Stimulated activated effector memory CD8-positive, alpha-beta T cell treated with anti-CD3 and anti-CD28 coated beads, Interleukin-12 subunit alpha, Interleukin-12 subunit beta, amount 100 ng/mL, for 72 hours (primary cell): ENCODE measurements around the gene NBEAL2.
"Not testable (repeated sequence)": the region's sequence is repeated elsewhere in the genome, so short reads cannot be mapped to it uniquely, and the experiment has no call there.

ENCODE experiments used
- ATAC-seq: fragments of 150-1000 bp; cut with Tn5 transposase; 2 replicates; pipeline ENCODE4 v1.10.0; 2021
- DNase-seq, 2 donors: peaks; one replicate each; pipeline ENCODE4 v3.0.0; 2021 to 2022; ENCODE audit warnings: low spot score in 2 of 2
- H3K27ac Mint-ChIP-seq: one replicate; pipeline ENCODE4 v1.8.0; 2022; ENCODE audit warnings: mild to moderate bottlenecking, mixed read lengths
- H3K36me3 Mint-ChIP-seq: one replicate; pipeline ENCODE4 v1.8.0; 2022; ENCODE audit warnings: mild to moderate bottlenecking, mixed read lengths
- H3K4me1 Mint-ChIP-seq: one replicate; pipeline ENCODE4 v1.8.0; 2022; ENCODE audit warnings: mixed read lengths
- H3K4me3 Mint-ChIP-seq: one replicate; pipeline ENCODE4 v1.8.0; 2022; ENCODE audit warnings: mild to moderate bottlenecking, mixed read lengths
- H3K9me3 Mint-ChIP-seq: one replicate; pipeline ENCODE4 v1.8.0; 2022; ENCODE audit warnings: mixed read lengths

The NBEAL2 gene

GRCh38 chr3:46953234-46954010 is 26.0 kb upstream of the NBEAL2 start:
- Mint-ChIP-seq H3K4me3 (peak overlapping the region; percentile 58), H3K9me3 (no peaks in the 10 kb centered on the region), H3K36me3 (peaks cover 24% of the 10 kb centered on the region), H3K27ac (peak overlapping the region; percentile 96), H3K4me1 (peaks cover 86% of the 10 kb centered on the region)
- no peak for DNase-seq
- peak; percentile 59 for ATAC-seq

DNA sequence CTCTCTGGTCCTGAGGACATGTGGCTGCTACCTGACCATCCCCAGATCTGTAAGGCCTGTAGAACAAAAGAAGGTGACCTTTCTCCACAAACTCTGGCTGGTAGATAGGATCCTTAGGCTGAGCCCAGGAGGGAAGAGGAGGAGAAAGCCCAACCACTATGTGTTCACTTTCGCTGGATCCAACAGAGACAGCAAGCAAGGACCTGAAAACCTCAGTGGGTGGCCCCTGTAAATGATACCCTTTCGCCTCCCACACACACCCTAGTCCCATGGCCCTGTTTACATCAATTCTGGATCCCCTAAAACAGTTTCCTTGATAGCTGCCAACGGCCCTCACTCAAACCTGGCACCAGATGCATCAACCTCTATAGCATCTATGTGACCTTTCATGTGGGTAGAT is 25.3 kb upstream of the NBEAL2 start:
- H3K9me3 Mint-ChIP-seq, result no peaks in the 10 kb centered on the region
- peak overlapping the region; percentile 96 for H3K27ac Mint-ChIP-seq
- peaks cover 86% of the 10 kb centered on the region for H3K4me1 Mint-ChIP-seq
- peak overlapping the region; percentile 58 for H3K4me3 Mint-ChIP-seq
- DNase-seq (no peak), ATAC-seq (no peak)
- peaks cover 25% of the 10 kb centered on the region for H3K36me3 Mint-ChIP-seq

GRCh38 chr3:46955157-46955556 is 24.3 kb upstream of the NBEAL2 start:
- Mint-ChIP-seq H3K36me3 (peaks cover 28% of the 10 kb centered on the region), H3K4me3 (peak overlapping the region; percentile 58), H3K27ac (peak overlapping the region; percentile 96), H3K4me1 (peaks cover 86% of the 10 kb centered on the region), H3K9me3 (no peaks in the 10 kb centered on the region)
- ATAC-seq, result no peak
- DNase-seq, result no peak

GRCh38 chr3:46955801-46956259 is 23.6 kb upstream of the NBEAL2 start:
- Mint-ChIP-seq H3K4me3 (peak overlapping the region; percentile 58), H3K27ac (peak overlapping the region; percentile 96), H3K4me1 (peaks cover 86% of the 10 kb centered on the region), H3K36me3 (peaks cover 25% of the 10 kb centered on the region), H3K9me3 (no peaks in the 10 kb centered on the region)
- ATAC-seq, result peak; percentile 25
- peak in 1 of 2 donors; percentile 59 for DNase-seq

DNA sequence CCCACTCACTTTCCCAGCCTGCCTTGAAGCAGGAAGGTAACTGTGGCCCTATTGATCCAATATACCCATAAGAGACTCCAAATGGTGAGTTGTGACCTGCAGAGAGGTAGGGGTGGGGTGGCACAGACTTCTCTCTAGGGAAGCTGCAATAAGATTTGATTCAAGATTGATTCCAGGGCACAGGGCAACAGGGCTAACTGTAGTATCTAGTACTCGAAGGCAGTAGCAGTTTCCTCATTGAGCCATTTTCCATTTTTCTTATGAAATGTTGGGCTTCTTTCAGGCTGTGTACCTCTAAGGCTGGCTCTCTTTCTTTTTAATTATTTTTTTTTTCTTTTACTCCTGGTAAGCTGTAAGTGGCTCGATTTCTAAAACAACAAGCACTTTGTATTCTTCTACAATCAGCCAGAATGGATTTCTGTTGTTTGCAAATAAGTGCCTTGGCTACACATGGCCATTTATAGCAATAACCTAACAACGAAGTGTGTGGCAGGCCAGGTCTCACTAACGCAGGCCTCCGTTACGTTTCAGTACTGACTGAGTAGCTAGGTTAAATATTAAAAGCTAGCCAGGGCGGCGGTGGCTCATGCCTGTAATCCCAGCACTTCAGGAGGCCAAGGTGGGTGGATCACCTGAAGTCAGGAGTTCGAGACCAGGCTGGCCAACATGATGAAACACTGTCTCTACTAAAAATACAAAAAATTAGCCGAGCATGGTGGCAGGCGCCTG is 22.2 kb upstream of the NBEAL2 start:
- H3K4me3 Mint-ChIP-seq, result peak overlapping the region; percentile 58
- H3K27ac Mint-ChIP-seq, result peak overlapping the region; percentile 96
- no peak for DNase-seq
- H3K4me1 Mint-ChIP-seq, result peaks cover 90% of the 10 kb centered on the region
- peaks cover 22% of the 10 kb centered on the region for H3K36me3 Mint-ChIP-seq
- ATAC-seq, result no peak
- H3K9me3 Mint-ChIP-seq, result no peaks in the 10 kb centered on the region

GRCh38 chr3:46958467-46959160 is 20.9 kb upstream of the NBEAL2 start:
- peak overlapping the region; percentile 96 for H3K27ac Mint-ChIP-seq
- no peaks in the 10 kb centered on the region for H3K9me3 Mint-ChIP-seq
- H3K4me1 Mint-ChIP-seq, result peaks cover 90% of the 10 kb centered on the region
- ATAC-seq, result no peak
- H3K4me3 Mint-ChIP-seq, result peak overlapping the region; percentile 65
- peaks cover 31% of the 10 kb centered on the region for H3K36me3 Mint-ChIP-seq
- DNase-seq, result no peak

DNA sequence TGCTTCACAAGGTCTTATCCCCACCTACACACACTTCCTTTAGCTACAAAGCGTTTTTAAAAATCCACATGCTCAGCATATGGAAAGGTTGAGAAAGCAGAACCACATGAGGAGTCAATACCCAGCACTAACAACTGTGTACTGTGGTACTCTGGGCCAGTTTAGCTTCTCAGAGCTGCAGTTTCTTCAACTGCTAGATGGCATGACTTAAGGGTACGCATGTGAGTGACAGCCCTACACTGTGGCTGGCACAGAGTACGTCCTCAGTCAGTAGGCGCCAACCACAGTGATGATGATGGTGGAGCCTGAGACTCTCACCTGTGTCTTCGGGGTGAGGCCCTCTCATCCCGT is 20.3 kb upstream of the NBEAL2 start:
- H3K9me3 Mint-ChIP-seq, result no peaks in the 10 kb centered on the region
- H3K36me3 Mint-ChIP-seq, result peaks cover 28% of the 10 kb centered on the region
- DNase-seq (peak in 1 of 2 donors; percentile 72), ATAC-seq (peak; percentile 95)
- H3K27ac Mint-ChIP-seq, result peak overlapping the region; percentile 96
- H3K4me3 Mint-ChIP-seq, result peak overlapping the region; percentile 65
- H3K4me1 Mint-ChIP-seq, result peaks cover 85% of the 10 kb centered on the region

GRCh38 chr3:46960081-46960701 is 19.3 kb upstream of the NBEAL2 start:
- ATAC-seq (peak; percentile 31), DNase-seq (no peak)
- peaks cover 30% of the 10 kb centered on the region for H3K36me3 Mint-ChIP-seq
- peak overlapping the region; percentile 65 for H3K4me3 Mint-ChIP-seq
- H3K4me1 Mint-ChIP-seq, result peaks cover 78% of the 10 kb centered on the region
- no peaks in the 10 kb centered on the region for H3K9me3 Mint-ChIP-seq
- H3K27ac Mint-ChIP-seq, result peak overlapping the region; percentile 96

DNA sequence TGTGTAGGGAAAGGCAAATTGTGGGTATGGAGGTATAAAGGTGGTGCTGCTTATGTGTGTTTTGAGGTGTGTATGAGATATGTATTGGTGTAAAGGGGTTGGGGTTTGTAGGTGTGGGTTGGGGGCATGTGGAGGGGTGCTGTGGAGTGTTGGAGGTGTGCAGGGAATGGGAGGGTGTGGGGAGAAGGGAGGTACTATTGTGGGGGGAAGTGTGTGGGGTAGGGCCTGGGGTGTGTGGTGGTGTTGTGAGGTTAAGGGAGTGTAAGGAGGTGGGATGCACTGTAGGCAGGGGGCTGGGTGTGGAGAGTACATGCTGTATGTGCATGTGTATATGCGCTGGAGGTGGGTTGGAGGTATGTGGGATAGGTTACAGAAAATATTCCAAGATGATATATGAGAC is 18.6 kb upstream of the NBEAL2 start:
- H3K4me1 Mint-ChIP-seq, result peaks cover 78% of the 10 kb centered on the region
- H3K27ac Mint-ChIP-seq, result peak overlapping the region; percentile 96
- ATAC-seq, result no peak
- DNase-seq, result no peak
- H3K36me3 Mint-ChIP-seq, result peaks cover 37% of the 10 kb centered on the region
- H3K4me3 Mint-ChIP-seq, result peak overlapping the region; percentile 65
- H3K9me3 Mint-ChIP-seq, result no peaks in the 10 kb centered on the region

DNA sequence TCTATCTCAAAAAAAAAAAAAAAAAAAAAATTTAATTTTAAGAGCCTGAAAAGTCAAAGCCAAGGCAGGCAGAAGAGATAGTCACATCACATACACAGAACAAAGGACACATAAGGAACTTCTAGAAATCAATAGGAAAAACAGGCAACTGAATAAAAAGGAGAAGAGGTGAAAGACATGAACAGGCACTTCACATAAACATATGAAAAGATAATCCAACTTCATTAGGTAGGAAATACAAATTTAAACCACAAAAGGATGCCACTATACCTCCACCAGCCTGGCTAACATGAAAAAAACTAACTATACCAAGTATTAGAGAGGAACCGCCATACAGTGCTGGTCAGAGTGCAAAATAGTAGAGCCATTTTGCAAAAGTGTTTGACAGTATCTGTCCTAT is 17.0 kb upstream of the NBEAL2 start:
- no peaks in the 10 kb centered on the region for H3K9me3 Mint-ChIP-seq
- DNase-seq (no peak), ATAC-seq (no peak)
- no peak overlapping the region for H3K4me3 Mint-ChIP-seq
- no peak overlapping the region for H3K27ac Mint-ChIP-seq
- peaks cover 82% of the 10 kb centered on the region for H3K4me1 Mint-ChIP-seq
- peaks cover 50% of the 10 kb centered on the region for H3K36me3 Mint-ChIP-seq

DNA sequence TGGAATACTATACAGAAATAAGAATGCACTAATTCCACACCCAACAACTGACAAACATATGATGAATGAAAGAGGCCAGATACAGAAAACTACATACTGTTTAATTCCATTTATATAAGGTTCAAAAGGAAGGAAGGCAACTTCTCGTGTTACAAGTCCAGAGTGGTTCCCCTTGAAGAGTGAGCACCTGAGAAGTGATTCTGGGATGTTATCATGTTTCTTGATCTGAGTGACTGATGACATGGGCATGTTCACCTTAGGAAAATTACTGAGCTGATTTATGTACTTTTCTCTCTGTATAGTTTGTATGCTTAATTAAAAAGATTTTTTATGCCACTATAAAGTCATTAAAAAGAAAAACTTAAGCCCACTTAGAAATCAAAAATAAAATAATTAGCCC is 16.5 kb upstream of the NBEAL2 start:
- Mint-ChIP-seq H3K4me1 (peaks cover 85% of the 10 kb centered on the region), H3K9me3 (no peaks in the 10 kb centered on the region), H3K27ac (peak overlapping the region; percentile 23), H3K4me3 (no peak overlapping the region), H3K36me3 (peaks cover 52% of the 10 kb centered on the region)
- no peak for DNase-seq
- no peak for ATAC-seq

GRCh38 chr3:46964038-46964590 is 15.4 kb upstream of the NBEAL2 start:
- not testable (repeated sequence) for H3K27ac Mint-ChIP-seq, ATAC-seq
- H3K36me3 Mint-ChIP-seq, result peaks cover 49% of the 10 kb centered on the region

GRCh38 chr3:46965151-46965550 is 14.3 kb upstream of the NBEAL2 start:
- H3K9me3 Mint-ChIP-seq, result no peaks in the 10 kb centered on the region
- peaks cover 85% of the 10 kb centered on the region for H3K4me1 Mint-ChIP-seq
- ATAC-seq (peak; percentile 42), DNase-seq (no peak)
- peak overlapping the region; percentile 92 for H3K27ac Mint-ChIP-seq
- peak overlapping the region; percentile 12 for H3K4me3 Mint-ChIP-seq
- peaks cover 55% of the 10 kb centered on the region for H3K36me3 Mint-ChIP-seq

More at GRCh38 chr3:46964038-46964590, 15.4 kb upstream of the NBEAL2 start:
- not testable (repeated sequence) for H3K4me3 Mint-ChIP-seq, DNase-seq, H3K9me3 Mint-ChIP-seq
- peaks cover 86% of the 10 kb centered on the region for H3K4me1 Mint-ChIP-seq

GRCh38 chr3:46966811-46967210 is 12.7 kb upstream of the NBEAL2 start:
- Mint-ChIP-seq H3K27ac (peak overlapping the region; percentile 92), H3K4me1 (peaks cover 85% of the 10 kb centered on the region), H3K4me3 (no peak overlapping the region), H3K36me3 (peaks cover 72% of the 10 kb centered on the region), H3K9me3 (no peaks in the 10 kb centered on the region)
- DNase-seq (no peak), ATAC-seq (peak; percentile 59)
